BJ (cell line): ENCODE data around the gene BBS7. TPM values are rescaled to one million over a fixed set of nuclear protein-coding genes. Genes with fewer than 3 reads are reported as not detected.

Experiments
- CTCF ChIA-PET: fragments of 350-600 bp; formaldehyde crosslinking; extraction: SDS; loops from one replicate; lab custom pipeline; 2021; ENCODE audit warnings: antibody characterized with exemption, inconsistent platforms; lab: Yijun Ruan, JAX
- POLR2A ChIA-PET: fragments of 300-600 bp; sonication (Branson Sonifier 250); formaldehyde crosslinking; extraction: SDS; loops from one replicate; lab custom pipeline; 2021; ENCODE audit warnings: antibody characterized with exemption; lab: Charles Lee
- DNase-seq: peaks from one replicate; pipeline ENCODE4 v3.0.0-alpha.2; 2011; ENCODE audit warnings: low read depth
- H3K27me3 ChIP-seq: 2 replicates; pipeline ENCODE4 v1.6.0; 2011; ENCODE audit warnings: low read length; ENCODE audit not compliant: control insufficient read depth, insufficient read depth
- H3K36me3 ChIP-seq: 2 replicates; pipeline ENCODE4 v1.5.1; 2011; ENCODE audit warnings: low read length; ENCODE audit not compliant: control insufficient read depth, insufficient read depth
- H3K4me3 ChIP-seq: 2 replicates; pipeline ENCODE4 v1.5.1; 2011; ENCODE audit warnings: low read depth, mild to moderate bottlenecking, control low read depth, low read length
- polyA minus RNA-seq: library from RNA; depleted of rRNA, polyadenylated mRNA; stranded (reverse); fragments of >200 nt; gene quantifications from 2 replicates; pipeline ENCODE4 v1.2.3, GENCODE V29; 2011; rRNA and poly(A)+ RNA removed
- polyA plus RNA-seq: library from polyadenylated mRNA; depleted of rRNA; stranded (reverse); fragments of >200 nt; gene quantifications from 2 replicates; pipeline ENCODE4 v1.2.3, GENCODE V29; 2011; rRNA removed
- TF ChIP-seq, protein P1 (sequence below): IDR thresholded peaks from 2 replicates; pipeline ENCODE4 v1.5.1; 2011; ENCODE audit warnings: low read depth, mild to moderate bottlenecking, control low read depth, inconsistent platforms, low read length, moderate library complexity; ENCODE audit not compliant: insufficient read depth

Gene BBS7
- polyA plus RNA-seq (15.0 and 19.6 TPM in 2 replicates), polyA minus RNA-seq (5.7 and 7.8 TPM in 2 replicates)

- TF ChIP-seq, protein P1, sequence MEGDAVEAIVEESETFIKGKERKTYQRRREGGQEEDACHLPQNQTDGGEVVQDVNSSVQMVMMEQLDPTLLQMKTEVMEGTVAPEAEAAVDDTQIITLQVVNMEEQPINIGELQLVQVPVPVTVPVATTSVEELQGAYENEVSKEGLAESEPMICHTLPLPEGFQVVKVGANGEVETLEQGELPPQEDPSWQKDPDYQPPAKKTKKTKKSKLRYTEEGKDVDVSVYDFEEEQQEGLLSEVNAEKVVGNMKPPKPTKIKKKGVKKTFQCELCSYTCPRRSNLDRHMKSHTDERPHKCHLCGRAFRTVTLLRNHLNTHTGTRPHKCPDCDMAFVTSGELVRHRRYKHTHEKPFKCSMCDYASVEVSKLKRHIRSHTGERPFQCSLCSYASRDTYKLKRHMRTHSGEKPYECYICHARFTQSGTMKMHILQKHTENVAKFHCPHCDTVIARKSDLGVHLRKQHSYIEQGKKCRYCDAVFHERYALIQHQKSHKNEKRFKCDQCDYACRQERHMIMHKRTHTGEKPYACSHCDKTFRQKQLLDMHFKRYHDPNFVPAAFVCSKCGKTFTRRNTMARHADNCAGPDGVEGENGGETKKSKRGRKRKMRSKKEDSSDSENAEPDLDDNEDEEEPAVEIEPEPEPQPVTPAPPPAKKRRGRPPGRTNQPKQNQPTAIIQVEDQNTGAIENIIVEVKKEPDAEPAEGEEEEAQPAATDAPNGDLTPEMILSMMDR = no peak
- peak; percentile 74 for DNase-seq
- CTCF ChIA-PET = interaction anchor here (0.7 kb wide), 1 partner anchor 97 kb away, joined by 3 read pairs; no protein-coding TSS in a partner anchor
- Histone ChIP-seq H3K36me3 (no peaks in the 10 kb centered on the region), H3K27me3 (no peaks in the 10 kb centered on the region), H3K4me3 (peak within 1 kb of the TSS; percentile 73)
- POLR2A ChIA-PET = interaction anchor here (0.8 kb wide), 1 partner anchor 46 kb away, joined by 6 read pairs; no protein-coding TSS in a partner anchor
Observed at GRCh38 chr4:121869841-121870822, at the start of gene BBS7. Gene BBS7 (minus strand): TSS chr4:121870474. CDS start chr4:121870313, 161 bp downstream.

DNA sequence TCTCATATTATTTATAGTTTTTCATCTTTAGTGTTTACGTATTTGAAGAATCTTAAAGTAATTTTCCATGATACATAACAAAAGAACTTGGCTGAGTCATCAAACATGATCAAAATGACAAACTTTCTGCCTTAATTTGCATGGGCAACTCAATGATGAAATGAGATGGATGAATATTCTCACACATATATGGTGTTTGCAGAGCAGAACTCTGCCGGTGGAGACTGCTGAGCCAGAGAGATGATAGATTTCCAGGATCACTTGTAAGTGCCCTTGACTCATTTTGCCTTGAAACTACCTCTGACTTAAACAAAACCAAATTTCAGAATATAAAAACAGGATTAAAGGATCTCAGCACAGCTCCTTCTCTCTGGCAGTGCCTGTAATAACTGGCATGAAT lies 43.4 kb upstream of the BBS7 start:
- TF ChIP-seq, protein P1 = no peak
- ChIA-PET POLR2A (no interaction called here), CTCF (interaction anchor here (2.4 kb wide), 1 partner anchor 13 kb away, joined by 7 read pairs; no protein-coding TSS in a partner anchor)
- no peak for DNase-seq
- H3K36me3 ChIP-seq = no peaks in the 10 kb centered on the region
- no peak overlapping the region for H3K4me3 ChIP-seq
- H3K27me3 ChIP-seq = no peaks in the 10 kb centered on the region

DNA sequence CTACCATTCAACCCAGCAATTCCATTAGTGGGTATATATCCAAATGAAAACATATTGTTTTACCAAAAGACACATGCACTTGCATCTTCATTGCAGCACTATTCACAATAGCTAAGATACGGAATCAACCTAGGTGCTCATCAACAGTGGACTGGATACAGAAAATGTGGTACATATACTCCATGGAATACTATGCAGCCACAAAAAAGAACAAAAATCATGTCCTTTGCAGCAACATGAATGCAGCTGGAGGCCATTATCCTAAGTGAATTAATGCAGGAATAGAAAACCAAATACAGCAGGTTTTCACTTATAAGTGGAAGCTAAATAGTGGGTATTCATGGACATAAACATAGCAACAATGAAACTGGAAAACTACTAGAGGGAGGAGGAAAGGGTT lies 38.1 kb upstream of the BBS7 start:
- ChIA-PET POLR2A (no interaction called here), CTCF (no interaction called here)
- Histone ChIP-seq H3K36me3 (no peaks in the 10 kb centered on the region), H3K27me3 (no peaks in the 10 kb centered on the region), H3K4me3 (no peak overlapping the region)
- no peak for DNase-seq
- TF ChIP-seq, protein P1 = no peak

- no peak overlapping the region for H3K4me3 ChIP-seq
- H3K36me3 ChIP-seq = no peaks in the 10 kb centered on the region
- H3K27me3 ChIP-seq = no peaks in the 10 kb centered on the region
- TF ChIP-seq, protein P1 = peak; percentile 78
- DNase-seq = peak; percentile 10
- ChIA-PET POLR2A (no interaction called here), CTCF (interaction anchor here (0.7 to 2.7 kb wide), 24 partner anchors 9 to 1030 kb away, joined by 3 to 32 read pairs (median 4); no protein-coding TSS in a partner anchor)
Observed at GRCh38 chr4:121900132-121900983, 30.1 kb upstream of the BBS7 start.
